ENCODE results near the gene SINHCAF.

GRCh38 chr12:31370531-31371255 is 44.7 kb upstream of the SINHCAF start:
- TF ChIP-seq CTCF (IDR thresholded peaks at IDR 0.05) (no peak), POLR2A (IDR thresholded peaks at IDR 0.05) (no peak)
